ENCODE results near the gene SAMD11.
"Not testable (repeated sequence)": the region's sequence is repeated elsewhere in the genome, so short reads cannot be mapped to it uniquely, and the experiment has no call there.

The SAMD11 gene

DNA sequence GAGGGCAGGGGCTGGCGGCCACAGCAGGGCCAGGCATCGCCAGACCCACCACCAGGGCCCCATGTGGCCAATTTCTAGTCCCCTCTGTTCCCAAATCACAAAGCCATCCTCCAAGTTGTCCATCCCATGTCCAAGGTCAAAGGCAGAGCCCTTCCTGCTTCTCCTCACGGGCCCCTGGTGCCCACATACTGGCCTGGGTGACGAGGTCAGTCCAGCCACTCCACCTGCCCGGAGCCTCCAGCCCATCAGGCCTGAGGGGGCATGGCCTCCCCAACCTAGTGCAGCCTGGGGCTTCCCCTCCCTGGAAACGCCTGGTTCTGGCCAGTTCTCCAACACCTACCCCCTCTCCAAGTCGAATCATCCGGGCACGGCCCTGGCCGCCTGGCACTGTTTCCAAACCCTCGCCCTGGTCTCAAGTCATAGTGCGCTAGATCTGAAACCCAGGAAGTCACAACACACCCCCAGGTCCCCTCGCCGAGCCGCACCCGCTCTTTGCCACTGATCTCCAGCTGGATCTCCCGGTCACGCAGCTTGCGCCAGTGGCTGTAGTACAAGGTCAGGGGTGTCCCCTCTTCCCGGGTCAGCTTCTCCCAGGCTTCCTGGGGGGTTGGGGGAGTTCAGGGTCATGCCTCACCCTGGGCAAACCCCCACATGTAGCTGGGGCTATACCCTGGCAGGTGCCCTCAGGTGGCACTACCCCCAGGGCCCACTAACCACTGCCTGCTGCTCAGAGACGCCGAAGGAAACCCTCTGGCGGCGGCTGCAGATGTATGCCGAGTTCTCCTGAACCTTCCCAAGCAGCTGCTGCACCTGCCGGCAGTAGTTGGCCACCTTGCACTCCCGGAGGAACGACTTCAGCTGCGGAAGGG lies 22.2 kb downstream of the SAMD11 start:
- no peak for DNase-seq

DNA sequence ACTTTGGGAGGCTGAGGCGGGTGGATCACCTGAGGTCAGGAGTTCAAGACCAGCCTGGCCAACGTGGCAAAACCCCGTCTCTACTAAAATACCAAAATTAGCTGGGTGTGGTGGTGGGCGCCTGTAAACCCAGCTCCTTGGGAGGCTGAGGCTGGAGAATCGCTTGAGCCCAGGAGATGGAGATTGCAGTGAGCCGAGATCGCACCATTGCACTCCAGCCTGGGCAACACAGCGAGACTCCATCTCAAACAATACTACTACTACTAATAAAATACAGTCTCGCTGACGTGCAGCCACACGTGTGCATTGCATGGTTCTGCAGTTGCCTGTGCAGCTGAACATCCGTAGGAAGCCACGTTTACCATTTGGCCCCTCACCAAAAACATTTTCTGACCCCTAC lies 23.1 kb downstream of the SAMD11 start:
- not testable (repeated sequence) for DNase-seq

DNA sequence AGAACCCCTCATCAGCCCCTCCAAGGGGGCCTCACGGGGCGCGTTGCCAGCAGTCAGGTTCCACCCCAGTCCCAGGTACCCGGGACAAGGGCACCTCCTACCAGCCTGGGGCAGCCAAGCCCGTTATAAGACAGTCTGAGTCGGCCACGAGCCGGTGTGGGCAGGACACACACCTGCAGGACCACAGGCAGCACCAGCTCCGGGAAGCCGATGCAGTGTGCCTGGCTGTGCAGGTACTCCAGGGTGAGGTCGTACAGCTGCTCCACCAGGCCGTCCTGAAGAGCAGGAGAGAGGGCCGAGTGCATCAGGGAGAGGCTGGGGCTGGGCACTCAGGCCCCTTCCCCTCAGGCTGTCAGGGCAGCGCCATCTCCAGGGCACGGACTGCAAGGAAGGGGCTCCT lies 24.2 kb downstream of the SAMD11 start:
- no peak for DNase-seq

DNA sequence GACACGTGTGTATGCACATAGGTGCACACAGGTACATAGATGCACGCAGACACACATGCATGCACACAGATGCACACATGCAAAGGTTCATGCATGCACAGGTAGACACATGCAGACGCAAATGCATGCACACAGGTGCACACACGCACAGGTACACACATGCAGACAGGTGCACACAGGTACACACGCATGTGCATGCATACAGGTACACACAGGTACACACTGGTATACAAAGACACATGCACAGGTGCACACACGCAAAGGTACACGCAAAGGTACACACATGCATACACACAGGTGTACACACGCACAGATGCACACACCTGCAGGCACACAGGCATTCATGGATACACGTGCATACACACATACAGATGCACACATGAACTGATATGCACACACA lies 26.5 kb downstream of the SAMD11 start:
- DNase-seq: no peak

DNA sequence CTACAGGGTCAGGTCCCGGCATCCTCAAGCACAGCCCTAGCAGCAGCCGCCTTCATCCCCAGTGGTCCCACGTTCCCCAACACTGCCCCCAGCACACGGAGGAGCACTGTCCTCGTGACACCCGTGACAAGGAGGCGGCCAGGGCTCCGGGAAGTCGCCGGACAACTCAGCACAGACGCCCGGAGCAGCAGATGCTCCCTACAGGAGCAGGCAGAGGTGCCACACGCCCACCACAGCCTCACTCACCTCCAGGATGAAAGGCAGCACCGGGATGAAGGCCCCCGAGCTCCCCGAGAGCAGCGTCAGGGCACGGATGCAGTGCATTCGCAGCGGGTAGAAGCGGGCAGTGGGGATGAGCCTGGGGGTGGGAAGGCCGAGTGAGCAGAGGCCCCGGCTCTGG lies 27.2 kb downstream of the SAMD11 start:
- no peak for DNase-seq

DNA sequence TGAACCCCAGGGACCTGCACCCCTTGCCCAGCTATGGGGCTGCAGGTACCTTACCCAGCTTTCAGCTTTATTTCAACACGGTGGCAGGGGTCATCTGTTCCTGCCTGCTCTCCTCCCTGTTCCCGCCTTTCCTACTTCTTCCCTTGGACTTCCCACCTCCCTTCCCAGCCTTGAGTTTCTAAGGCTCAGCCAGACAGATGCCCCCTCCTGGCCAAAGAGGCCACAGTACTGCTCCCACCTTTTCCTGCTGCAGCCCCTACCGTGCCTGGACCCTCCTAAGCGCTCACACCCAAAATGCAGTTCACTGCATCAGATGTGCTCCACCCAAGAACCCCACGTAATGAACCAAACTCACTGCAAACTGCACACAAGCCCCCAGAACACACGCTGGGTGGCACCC lies 27.6 kb downstream of the SAMD11 start:
- no peak for DNase-seq

DNA sequence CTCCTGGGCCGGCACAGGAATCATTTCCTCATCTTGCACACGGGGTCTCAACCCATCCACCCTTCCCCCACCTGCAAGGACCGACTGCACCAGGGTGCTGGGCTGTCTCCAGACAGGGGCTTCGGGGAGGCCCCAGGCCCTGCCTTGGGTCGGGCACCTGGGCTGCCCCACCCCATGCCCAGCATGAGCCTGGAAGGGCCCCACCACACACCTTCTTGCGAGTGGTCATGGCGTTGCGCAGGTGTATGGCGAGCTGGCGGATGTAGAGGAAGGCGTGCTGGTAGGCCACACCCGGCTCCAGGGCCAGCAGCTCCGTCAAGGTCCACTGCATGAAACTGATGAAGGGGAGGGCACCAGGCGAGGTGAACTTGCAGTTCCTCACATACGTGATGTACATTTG lies 28.5 kb downstream of the SAMD11 start:
- DNase-seq: no peak

DNA sequence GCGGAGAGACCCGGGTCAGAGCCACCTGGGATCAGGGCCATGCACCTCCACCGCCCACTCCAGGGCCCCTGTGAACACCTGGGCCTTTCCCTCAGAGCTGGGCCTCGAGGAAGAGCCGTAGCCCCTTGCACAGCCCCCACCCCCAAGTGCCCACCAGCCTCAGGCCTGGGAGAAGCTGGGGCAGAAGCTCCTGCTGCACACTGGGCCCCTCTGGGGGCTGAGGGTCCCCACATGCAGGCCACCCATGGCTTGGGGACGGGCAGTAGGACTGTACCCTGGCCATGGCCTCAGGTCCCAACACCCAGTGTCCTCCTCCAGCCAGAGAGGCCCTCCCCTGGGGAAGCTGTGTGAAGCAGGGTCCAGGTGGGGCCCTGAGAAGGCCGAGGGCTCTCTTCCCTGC lies 28.9 kb downstream of the SAMD11 start:
- no peak for DNase-seq

DNA sequence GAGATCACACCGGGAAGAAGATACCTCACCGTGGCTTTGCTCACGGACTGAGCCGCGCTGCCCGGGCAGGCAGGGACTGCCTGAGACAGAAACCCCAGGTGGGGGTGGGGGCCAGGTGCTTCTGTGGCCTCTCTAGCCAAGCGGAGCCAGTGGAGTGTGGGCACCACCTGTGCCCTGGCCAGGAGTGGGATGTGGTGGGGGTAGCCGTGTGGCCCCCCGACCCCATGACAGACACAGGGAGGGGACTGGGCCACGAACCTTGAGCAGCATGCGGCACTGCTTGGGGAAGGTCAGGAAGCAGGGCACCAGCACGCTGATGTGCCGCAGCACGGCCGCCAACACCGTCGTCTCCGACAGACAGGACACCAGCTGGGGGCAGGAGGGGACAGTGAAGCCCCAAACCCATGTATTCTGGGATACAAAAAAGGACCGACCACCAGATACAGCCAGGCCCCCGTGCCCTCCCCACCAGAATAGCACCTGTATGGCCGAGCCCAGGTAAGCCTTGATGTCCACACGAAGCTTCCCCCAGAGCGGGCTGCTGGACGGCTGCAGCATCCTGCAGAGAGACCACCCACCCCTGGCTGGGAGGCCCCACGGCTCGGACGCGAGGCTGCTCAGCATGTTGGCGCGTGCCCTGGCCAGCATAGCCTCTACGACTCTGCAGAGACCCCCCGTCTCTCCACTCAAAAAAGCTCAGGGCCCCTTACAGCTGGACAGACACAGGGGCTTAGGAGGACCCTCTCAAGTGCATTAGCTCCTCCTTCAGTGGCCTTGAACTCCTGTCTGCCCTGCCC lies 30.0 kb downstream of the SAMD11 start:
- DNase-seq: no peak

DNA sequence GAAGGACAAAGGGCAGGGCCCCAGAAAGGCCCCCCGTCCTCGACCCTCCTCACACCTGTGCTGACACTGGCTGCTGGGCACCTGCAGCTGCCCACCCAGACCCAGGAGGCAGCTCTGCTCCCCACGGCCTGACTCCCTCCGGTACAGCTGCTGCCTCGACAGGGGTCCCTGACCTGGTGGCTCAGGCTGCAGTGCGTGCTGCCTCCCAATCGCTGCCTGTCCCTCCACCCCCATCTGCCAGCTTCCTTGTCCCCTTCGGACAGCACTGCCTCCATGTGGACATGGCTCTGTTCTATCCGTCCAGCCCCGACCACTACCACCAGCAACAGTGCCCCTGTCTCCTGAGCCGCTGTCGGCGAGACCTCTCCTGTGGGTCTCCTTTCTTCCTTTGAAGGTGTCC lies 31.2 kb downstream of the SAMD11 start:
- DNase-seq: no peak

DNA sequence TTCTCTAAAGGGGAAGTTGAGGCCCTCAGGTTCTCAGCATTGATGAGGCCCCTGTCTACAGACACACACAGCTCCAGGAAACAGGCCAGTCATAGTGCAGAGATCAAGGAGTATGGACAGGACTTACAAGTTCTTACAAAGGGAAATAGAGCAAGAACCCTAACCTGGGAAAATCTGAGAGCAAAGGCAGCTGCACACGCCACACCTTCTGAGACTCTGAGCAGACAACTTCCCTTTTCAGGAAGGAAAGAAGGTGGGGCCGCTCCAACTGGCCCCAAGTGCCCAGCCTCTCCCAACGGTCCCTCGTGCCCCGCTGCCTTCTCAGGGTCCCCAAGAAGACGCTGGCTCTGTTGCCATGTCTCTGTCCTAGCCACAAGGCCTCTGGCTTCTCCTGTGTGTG lies 31.8 kb downstream of the SAMD11 start:
- DNase-seq: peak; percentile 23

DNA sequence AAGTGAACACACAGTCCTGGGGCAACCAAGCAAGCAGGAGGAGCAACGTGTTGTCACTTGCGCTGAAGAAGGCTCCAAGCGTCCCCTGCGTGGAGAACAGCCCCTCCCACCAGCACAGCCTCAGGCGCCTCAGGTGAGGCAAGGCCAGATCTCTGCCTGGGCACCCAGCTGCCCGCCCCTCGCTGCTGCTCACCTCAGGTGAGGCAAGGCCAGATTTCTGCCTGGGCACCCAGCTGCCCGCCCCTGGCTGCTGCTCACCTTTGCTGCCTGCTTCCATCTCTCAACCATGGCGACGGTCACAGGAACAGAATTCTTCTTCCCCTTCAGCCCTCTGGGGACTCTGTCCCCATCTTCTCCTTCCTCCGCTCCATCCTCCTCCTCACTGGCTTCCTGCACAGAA lies 32.9 kb downstream of the SAMD11 start:
- DNase-seq: no peak

DNA sequence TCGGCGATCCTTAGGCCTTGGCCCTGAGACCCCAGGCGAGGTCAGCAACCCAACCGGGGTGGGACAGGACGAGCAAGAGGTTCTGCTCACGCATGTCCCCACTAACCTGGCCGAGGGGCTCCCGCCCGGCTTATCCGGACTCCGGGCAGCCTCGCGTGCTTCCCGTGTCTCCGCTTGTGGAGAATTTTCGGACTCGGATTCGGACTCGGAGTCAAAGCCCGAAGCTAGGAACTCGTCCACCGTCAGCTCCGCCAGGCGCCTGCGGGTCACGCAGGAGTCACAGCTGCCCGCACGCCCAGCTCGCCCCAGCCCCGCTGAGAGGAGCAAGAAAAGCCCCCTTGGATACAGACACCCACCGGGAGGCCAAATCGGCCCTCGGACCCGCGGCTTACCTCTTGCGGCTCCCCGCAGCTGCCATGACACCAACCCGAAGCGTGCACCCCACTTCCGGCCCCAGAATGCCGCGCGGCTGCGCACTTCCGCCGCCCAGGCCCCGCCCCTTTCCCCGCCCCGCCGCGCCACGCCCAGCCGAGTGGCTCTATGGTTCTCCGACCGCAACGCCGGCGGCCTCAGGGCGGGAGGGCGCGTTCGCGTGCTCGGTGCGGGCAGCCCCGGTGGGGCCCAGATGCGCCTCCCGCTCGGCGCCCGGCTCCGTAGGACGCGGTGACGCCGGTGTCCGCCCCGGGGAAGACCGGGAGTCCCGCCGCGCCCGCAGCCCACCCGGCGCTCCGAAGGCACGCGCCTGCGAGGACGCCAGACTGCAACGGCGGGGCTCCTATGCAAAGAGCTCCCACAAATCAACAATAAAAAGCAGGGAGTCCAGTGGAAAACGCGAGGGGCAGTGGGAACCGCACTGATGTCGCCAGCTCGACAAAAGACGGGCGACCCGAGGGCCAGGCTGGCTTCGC lies 35.4 kb downstream of the SAMD11 start, which contains the start of gene NOC2L:
Gene NOC2L (minus strand): TSS at position 434 of the 908 bp plus-strand sequence. CDS start 16 bp downstream, at position 418.
- peak; percentile 92 for DNase-seq

DNA sequence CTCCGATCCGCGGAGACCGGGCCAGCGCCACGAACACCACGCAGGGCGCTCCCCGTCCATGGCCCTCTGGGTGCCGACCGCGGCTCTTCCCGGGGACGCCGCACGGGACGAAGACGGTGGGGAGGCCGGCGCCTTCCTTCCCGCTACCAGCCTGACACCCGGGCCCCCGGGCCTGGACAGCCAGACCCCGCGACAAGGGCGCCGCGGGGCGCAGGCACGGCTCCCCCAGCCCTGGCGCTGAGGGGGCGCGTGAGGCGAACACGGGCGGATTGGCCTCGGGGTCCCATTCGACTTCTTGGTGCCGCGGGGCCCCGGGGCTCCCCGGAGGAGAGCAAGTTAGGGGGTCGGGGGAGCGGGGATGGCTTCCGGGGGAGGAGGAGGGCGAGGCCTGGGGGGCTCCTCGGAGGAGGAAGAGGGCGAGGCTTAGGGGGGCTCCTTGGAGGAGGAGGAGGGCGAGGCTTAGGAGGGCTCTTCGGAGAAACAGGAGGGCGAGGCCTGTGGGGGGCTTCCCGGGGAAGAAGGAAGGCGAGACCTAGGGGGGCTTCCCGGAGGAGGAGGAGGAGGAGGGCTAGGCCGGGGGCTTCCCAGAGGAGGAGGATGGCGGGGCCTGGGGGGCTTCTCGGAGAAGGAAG lies 36.1 kb downstream of the SAMD11 start:
- no peak for DNase-seq

DNA sequence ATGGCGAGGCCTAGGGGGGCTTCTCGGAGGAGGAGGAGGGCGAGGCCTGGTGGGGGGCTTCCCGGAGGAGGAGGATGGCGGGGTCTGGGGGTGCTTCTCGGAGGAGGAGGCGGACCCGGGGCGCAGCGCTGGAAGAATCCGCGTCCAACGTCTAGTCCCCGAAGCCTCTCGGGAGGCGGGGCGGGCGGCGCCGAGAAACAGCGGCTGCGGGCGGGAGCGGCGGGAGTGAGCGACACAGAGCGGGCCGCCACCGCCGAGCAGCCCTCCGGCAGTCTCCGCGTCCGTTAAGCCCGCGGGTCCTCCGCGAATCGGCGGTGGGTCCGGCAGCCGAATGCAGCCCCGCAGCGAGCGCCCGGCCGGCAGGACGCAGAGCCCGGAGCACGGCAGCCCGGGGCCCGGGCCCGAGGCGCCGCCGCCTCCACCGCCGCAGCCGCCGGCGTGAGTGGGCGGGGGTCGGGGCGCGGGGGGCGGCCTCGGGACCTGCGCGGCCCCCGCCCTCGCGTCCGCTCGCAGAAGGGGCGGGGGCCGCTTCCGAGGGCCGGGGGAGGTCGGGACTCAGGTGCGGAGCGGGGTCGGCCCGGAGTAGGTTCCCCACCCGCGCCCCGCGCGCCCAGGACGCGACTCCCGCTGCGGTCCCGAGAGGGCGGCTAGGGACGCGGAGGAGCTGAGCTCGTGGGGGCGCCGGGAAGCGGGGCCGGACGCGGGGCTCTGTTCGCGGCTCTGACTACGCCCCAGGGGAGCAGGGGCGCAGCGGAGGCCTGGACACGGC lies 36.8 kb downstream of the SAMD11 start, which contains the start of gene KLHL17:
Gene KLHL17 (plus strand): TSS at position 222 of the 769 bp plus-strand sequence. CDS start 110 bp downstream, at position 332.
- peak; percentile 83 for DNase-seq

DNA sequence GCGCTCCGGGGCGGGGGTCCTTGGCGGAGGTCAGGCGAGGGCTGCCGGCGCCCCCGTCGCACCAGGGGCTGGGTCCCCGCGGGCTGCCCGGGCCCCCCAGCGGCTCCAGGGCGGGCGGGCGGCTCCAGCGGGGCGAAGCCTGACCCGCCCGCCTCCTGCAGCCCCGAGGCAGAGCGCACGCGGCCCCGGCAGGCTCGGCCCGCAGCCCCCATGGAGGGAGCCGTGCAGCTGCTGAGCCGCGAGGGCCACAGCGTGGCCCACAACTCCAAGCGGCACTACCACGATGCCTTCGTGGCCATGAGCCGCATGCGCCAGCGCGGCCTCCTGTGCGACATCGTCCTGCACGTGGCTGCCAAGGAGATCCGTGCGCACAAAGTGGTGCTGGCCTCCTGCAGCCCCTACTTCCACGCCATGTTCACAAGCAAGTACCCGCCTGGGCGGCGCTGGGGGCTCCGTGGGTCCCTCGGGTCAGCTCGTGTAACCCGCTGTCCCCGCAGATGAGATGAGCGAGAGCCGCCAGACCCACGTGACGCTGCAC lies 37.5 kb downstream of the SAMD11 start:
- no peak for DNase-seq

DNA sequence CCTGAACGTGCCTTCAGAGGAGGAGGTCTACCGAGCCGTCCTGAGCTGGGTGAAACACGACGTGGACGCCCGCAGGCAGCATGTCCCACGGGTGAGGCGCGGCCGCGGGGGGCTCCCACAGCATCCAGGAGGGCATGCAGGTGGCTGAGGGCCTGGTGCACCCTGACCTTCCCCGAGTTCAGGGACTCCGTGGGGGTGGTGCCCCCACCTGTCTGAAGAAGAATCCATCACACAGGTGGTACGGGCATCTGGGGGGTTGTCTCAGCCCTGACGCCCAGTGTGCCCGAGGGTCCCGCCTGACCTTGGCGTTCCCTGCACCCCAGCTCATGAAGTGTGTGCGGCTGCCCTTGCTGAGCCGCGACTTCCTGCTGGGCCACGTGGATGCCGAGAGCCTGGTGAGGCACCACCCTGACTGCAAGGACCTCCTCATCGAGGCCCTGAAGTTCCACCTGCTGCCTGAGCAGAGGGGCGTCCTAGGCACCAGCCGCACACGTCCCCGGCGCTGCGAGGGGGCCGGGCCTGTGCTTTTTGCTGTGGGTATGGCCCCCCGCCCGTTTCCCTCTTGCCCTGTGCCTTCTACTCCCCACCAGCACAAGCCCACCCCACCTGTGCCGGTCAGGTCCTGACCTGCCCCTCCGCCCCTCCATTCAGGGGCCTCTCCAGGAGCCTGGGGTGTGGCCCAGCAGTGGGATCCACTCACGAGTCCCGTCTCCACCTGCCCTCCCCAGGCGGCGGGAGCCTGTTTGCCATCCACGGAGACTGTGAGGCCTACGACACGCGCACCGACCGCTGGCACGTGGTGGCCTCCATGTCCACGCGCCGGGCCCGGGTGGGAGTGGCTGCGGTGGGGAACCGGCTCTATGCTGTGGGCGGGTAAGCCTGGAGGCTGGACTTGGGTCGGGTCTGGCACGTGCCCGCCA lies 38.9 kb downstream of the SAMD11 start:
- DNase-seq: no peak

DNA sequence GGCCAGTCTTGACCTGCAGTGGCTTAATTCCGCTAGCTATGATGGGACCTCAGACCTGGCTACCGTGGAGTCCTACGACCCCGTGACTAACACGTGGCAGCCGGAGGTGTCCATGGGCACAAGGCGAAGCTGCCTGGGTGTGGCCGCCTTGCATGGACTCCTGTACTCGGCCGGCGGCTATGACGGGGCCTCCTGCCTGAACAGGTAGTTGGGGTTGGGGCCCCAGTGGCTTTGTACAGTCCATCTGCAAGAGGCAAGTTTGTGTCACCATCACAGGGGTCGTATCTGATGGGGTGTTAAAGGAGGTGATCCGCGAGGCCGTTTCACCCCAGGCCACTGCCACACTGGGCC lies 39.6 kb downstream of the SAMD11 start:
- no peak for DNase-seq

DNA sequence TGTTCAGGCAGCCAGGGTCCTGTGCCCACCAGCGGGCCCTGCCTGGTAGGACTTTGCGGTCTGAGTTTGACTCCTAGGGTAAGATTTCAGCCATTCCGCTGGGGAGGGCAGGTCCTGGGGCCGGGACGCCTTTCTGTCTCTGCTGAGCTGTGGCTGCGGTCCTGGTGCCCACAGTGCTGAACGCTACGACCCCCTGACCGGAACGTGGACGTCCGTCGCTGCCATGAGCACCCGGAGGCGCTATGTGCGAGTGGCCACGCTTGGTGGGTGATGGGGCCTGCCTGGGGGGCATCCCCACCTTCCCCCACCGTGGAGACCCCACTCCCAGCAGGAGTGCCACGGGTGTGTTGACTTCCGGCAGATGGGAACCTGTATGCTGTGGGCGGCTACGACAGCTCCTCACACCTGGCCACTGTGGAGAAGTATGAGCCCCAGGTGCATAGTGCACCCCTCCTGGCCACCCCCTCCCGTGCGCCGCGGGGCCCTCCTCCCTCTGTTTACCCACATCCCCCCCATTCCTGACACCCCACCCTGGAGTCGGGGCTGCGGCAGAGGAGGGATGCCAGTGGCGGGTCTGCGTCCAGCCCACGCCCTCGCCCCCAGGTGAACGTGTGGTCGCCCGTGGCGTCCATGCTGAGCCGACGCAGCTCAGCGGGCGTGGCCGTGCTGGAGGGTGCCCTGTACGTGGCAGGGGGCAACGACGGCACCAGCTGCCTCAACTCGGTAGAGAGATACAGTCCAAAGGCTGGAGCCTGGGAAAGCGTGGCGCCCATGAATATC lies 40.2 kb downstream of the SAMD11 start:
- no peak for DNase-seq
